Pancreas (tissue), 10 donors: ENCODE data around the gene APBA2. TPM values are rescaled to one million over a fixed set of nuclear protein-coding genes. Genes with fewer than 3 reads are reported as not detected.
"Not testable (repeated sequence)": the region's sequence is repeated elsewhere in the genome, so short reads cannot be mapped to it uniquely, and the experiment has no call there.

Experiments
- ATAC-seq, 4 donors: fragments of 200-7000 bp; cut with Tn5 transposase; one replicate each; pipeline versions ENCODE4 v1.8.0 to v1.9.1; 2020; ENCODE audit warnings: mild to moderate bottlenecking in 4 of 4, moderate library complexity in 4 of 4
- DNase-seq, 6 donors: peaks; one replicate each; pipeline ENCODE4 v3.0.0-alpha.2; 2020
- FAIRE-seq: peaks from 2 replicates; lab custom pipeline; 2012; peaks lifted over from hg19 to GRCh38; lab: Jason Lieb, UNC
- H3K27ac ChIP-seq, 4 donors: fragments of 200-600 bp; sonication (generic); 1 replicate in 3 of 4; 2 replicates in 1 of 4; pipeline versions ENCODE4 v1.5.0 to v1.8.0; 2020
- H3K27me3 ChIP-seq, 4 donors: fragments of 200-600 bp; one replicate each; pipeline ENCODE4 v1.8.0; 2021
- H3K36me3 ChIP-seq, 3 donors: fragments of 200-600 bp; sonication (generic) in 1 of 3; one replicate each; pipeline versions ENCODE4 v1.5.0 to v1.8.0; 2020 to 2021
- H3K4me1 ChIP-seq, 3 donors: fragments of 200-600 bp; one replicate each; pipeline ENCODE4 v1.8.0; 2021
- H3K4me3 ChIP-seq, 4 donors: fragments of 200-600 bp; sonication (generic) in 2 of 4; one replicate each; pipeline versions ENCODE4 v1.5.0 to v1.8.0; 2020 to 2021
- H3K9me3 ChIP-seq, 4 donors: fragments of 200-600 bp; one replicate each; pipeline ENCODE4 v1.8.0; 2021
- CTCF ChIP-seq, 4 donors: fragments of 200-600 bp; sonication (generic) in 3 of 4; IDR thresholded peaks; one replicate each; pipeline versions ENCODE4 v1.5.0 to v1.8.0; 2021; ENCODE audit warnings: antibody characterized with exemption in 4 of 4
- WGBS, 2 donors: extraction: QIAGEN DNeasy Blood & Tissue Kit; methylation state at CpG; one replicate each; pipeline ENCODE4 v1.1.7; 2013; 5-methylcytosine and 5-hydroxymethylcytosine counted together
- intact Hi-C, 3 donors: fragments of 100-400 bp; cut with DNase I; formaldehyde crosslinking; loops; one replicate each; pipeline versions ENCODE4 v1.11.1 to v1.14.2; 2022
- polyA plus RNA-seq, 2 donors: library from polyadenylated mRNA; stranded (reverse); fragments of 200-250 nt; gene quantifications; one replicate each; pipeline ENCODE4 v1.2.3, GENCODE V29; 2013
- total RNA-seq, 6 donors: library from RNA; stranded (reverse); fragmentation: NEBNext Ultra II Directional in 4 of 6; extraction: Animal tissue kit (Norgen Biotek cat#: 25700) in 4 of 6; gene quantifications; one replicate each; pipeline versions ENCODE4 v1.2.1 to v1.2.4, GENCODE V29; 2021 to 2023
- donor health status: healthy with polysubstance abuse.
- donor health status: DM: no; HTN: no; CAD: no; lungs with moderate emphysema.
- donor health status: DM: no; HTN: no; CAD: no.
- donor health status: control.
- donor health status: control.
- donor health status: Bipolar disorder and iron deficiency.
- donor health status: DM: yes; HTN: yes; CAD: no.
- donor health status: DM: no; HTN: no; CAD: no.
- donor health status: DM: no; HTN: no; CAD: no.
- donor health status: DM: yes; HTN: yes; CAD: no.

The APBA2 gene
- total and polyA plus RNA-seq, 8 donors = 3.9 to 10.3 (median 6.7) TPM

- Histone ChIP-seq H3K27me3 (no peaks in the 10 kb centered on the region), H3K4me1 (no peaks in the 10 kb centered on the region), H3K36me3 (no peaks in the 10 kb centered on the region), H3K9me3 (no peaks in the 10 kb centered on the region), H3K4me3 (no peak overlapping the region), H3K27ac (no peak overlapping the region)
- 87% methylated on average over 7 of the region's 7 CpGs for WGBS, 2 donors
- DNase-seq = no peak
- no peak for ATAC-seq
- TF ChIP-seq CTCF (IDR thresholded peaks at IDR 0.05) = no peak
- intact Hi-C loops = no loop called here
- FAIRE-seq = no peak
Measured at GRCh38 chr15:29021857-29022256, 136.1 kb downstream of the APBA2 start.

GRCh38 chr15:29024662-29025061 is 138.9 kb downstream of the APBA2 start:
- intact Hi-C loops = no loop called here
- Histone ChIP-seq H3K4me1 (no peaks in the 10 kb centered on the region), H3K4me3 (no peak overlapping the region), H3K27me3 (no peaks in the 10 kb centered on the region), H3K27ac (no peak overlapping the region), H3K36me3 (no peaks in the 10 kb centered on the region), H3K9me3 (no peaks in the 10 kb centered on the region)
- no peak for DNase-seq
- no peak for FAIRE-seq
- TF ChIP-seq CTCF (IDR thresholded peaks at IDR 0.05) = no peak
- no peak for ATAC-seq
- 74 to 79% methylated on average over 5 of the region's 5 CpGs for WGBS, 2 donors

- FAIRE-seq, H3K36me3 ChIP-seq, DNase-seq: not testable (repeated sequence)
Measured at GRCh38 chr15:29025411-29025810, 139.6 kb downstream of the APBA2 start.

GRCh38 chr15:29028158-29028557 is 142.4 kb downstream of the APBA2 start:
- H3K4me1 ChIP-seq, H3K27ac ChIP-seq, ATAC-seq, H3K9me3 ChIP-seq, intact Hi-C loops, DNase-seq, H3K36me3 ChIP-seq, H3K27me3 ChIP-seq, H3K4me3 ChIP-seq, FAIRE-seq: not testable (repeated sequence)

More at GRCh38 chr15:29025411-29025810, 139.6 kb downstream of the APBA2 start:
- H3K27me3 ChIP-seq, H3K4me3 ChIP-seq, ATAC-seq, intact Hi-C loops, H3K27ac ChIP-seq, H3K9me3 ChIP-seq, H3K4me1 ChIP-seq: not testable (repeated sequence)
- 95 to 96% methylated on average over 17 of the region's 17 CpGs for WGBS, 2 donors

GRCh38 chr15:29029651-29030195 is 143.9 kb downstream of the APBA2 start:
- TF ChIP-seq CTCF (IDR thresholded peaks at IDR 0.05) = no peak
- ATAC-seq (no peak), DNase-seq (no peak), FAIRE-seq (no peak)
- intact Hi-C loops = no loop called here
- H3K4me3 ChIP-seq = no peak overlapping the region
- H3K27ac ChIP-seq = no peak overlapping the region
- 94 to 96% methylated on average over 17 of the region's 17 CpGs for WGBS, 2 donors
- no peaks in the 10 kb centered on the region for H3K9me3 ChIP-seq
- H3K4me1 ChIP-seq = no peaks in the 10 kb centered on the region
- H3K36me3 ChIP-seq = no peaks in the 10 kb centered on the region
- H3K27me3 ChIP-seq = no peaks in the 10 kb centered on the region

- no peak for DNase-seq
- no peak for FAIRE-seq
- Histone ChIP-seq H3K4me3 (no peak overlapping the region), H3K27ac (no peak overlapping the region), H3K4me1 (peaks cover 7 to 8% (median 8%) of the 10 kb centered on the region in 3 donors), H3K36me3 (no peaks in the 10 kb centered on the region), H3K27me3 (no peaks in the 10 kb centered on the region), H3K9me3 (no peaks in the 10 kb centered on the region)
- TF ChIP-seq CTCF (IDR thresholded peaks at IDR 0.05) = no peak
- 88 to 96% methylated on average over 3 of the region's 3 CpGs for WGBS, 2 donors
- ATAC-seq = no peak
- intact Hi-C loops = no loop called here
Measured at GRCh38 chr15:29031502-29032228, 145.9 kb downstream of the APBA2 start.
